ENCODE results near the gene KLHL26.

- no peak for TF ChIP-seq CTCF (conservative IDR thresholded peaks at IDR 0.05 in 1 of 2, IDR thresholded peaks at IDR 0.05 in 1 of 2; ENCODE audit: extremely low read depth in 1 of 2, insufficient read depth in 1 of 2, low read depth in 1 of 2, low read length in 2 of 2)
- no peak for TF ChIP-seq EZH2 (IDR thresholded peaks at IDR 0.05; ENCODE audit: borderline replicate concordance, low read length)
These were observed 27.8 kb upstream of the KLHL26 start for GRCh38 chr19:18608805-18609716.

Data from mammary epithelial cell (primary cell).